ENCODE measurements around the gene SERTAD4.
A peak's percentile ranks its signal among the peaks of the same experiment; 100 is the strongest.
"Not testable (repeated sequence)": the region's sequence is repeated elsewhere in the genome, so short reads cannot be mapped to it uniquely, and the experiment has no call there.

SERTAD4 gene

GRCh38 chr1:210264496-210265380, 32.1 kb downstream of the SERTAD4 start:
- Mint-ChIP-seq H3K9me3 (no peaks in the 10 kb centered on the region), H3K36me3 (ENCODE audit: low read depth) (no peaks in the 10 kb centered on the region), H3K27ac (no peak overlapping the region), H3K27me3 (ENCODE audit: low read depth, poor library complexity) (peaks cover 12% of the 10 kb centered on the region), H3K4me3 (no peak overlapping the region), H3K4me1 (peaks cover 3% of the 10 kb centered on the region)
- DNase-seq, result no peak
- TF ChIP-seq CTCF (IDR thresholded peaks at IDR 0.05), result no peak

GRCh38 chr1:210265392-210265955, 32.9 kb downstream of the SERTAD4 start:
- DNase-seq; H3K4me3 Mint-ChIP-seq; H3K36me3 Mint-ChIP-seq (ENCODE audit: low read depth); H3K27ac Mint-ChIP-seq; H3K9me3 Mint-ChIP-seq; H3K4me1 Mint-ChIP-seq: not testable (repeated sequence)
- peaks cover 18% of the 10 kb centered on the region for H3K27me3 Mint-ChIP-seq (ENCODE audit: low read depth, poor library complexity)

GRCh38 chr1:210269981-210270380, 37.4 kb downstream of the SERTAD4 start:
- TF ChIP-seq CTCF (IDR thresholded peaks at IDR 0.05), result no peak
- no peak for DNase-seq
- Mint-ChIP-seq H3K27ac (no peak overlapping the region), H3K4me1 (peaks cover 13% of the 10 kb centered on the region), H3K36me3 (ENCODE audit: low read depth) (no peaks in the 10 kb centered on the region), H3K9me3 (no peaks in the 10 kb centered on the region), H3K27me3 (ENCODE audit: low read depth, poor library complexity) (peaks cover 32% of the 10 kb centered on the region), H3K4me3 (no peak overlapping the region)

- no peak overlapping the region for H3K27ac Mint-ChIP-seq
- H3K9me3 Mint-ChIP-seq, result peaks cover under 1% of the 10 kb centered on the region
- no peak for TF ChIP-seq CTCF (IDR thresholded peaks at IDR 0.05)
- no peak overlapping the region for H3K4me3 Mint-ChIP-seq
- H3K4me1 Mint-ChIP-seq, result peaks cover 13% of the 10 kb centered on the region
- peaks cover 35% of the 10 kb centered on the region for H3K27me3 Mint-ChIP-seq (ENCODE audit: low read depth, poor library complexity)
- no peaks in the 10 kb centered on the region for H3K36me3 Mint-ChIP-seq (ENCODE audit: low read depth)
- peak; percentile 20 for DNase-seq
Observed at GRCh38 chr1:210272666-210273065, 40.1 kb downstream of the SERTAD4 start.

- Mint-ChIP-seq H3K27me3 (ENCODE audit: low read depth, poor library complexity) (peaks cover 36% of the 10 kb centered on the region), H3K27ac (no peak overlapping the region), H3K36me3 (ENCODE audit: low read depth) (no peaks in the 10 kb centered on the region), H3K4me3 (no peak overlapping the region), H3K9me3 (peaks cover 42% of the 10 kb centered on the region), H3K4me1 (no peaks in the 10 kb centered on the region)
- TF ChIP-seq CTCF (IDR thresholded peaks at IDR 0.05), result no peak
- DNase-seq, result no peak
Observed at GRCh38 chr1:210280221-210280620, 47.6 kb downstream of the SERTAD4 start.

GRCh38 chr1:210288116-210288515, 55.5 kb downstream of the SERTAD4 start:
- Mint-ChIP-seq H3K4me1 (peaks cover 25% of the 10 kb centered on the region), H3K4me3 (no peak overlapping the region)
- TF ChIP-seq CTCF (IDR thresholded peaks at IDR 0.05), result no peak

More at GRCh38 chr1:210288116-210288515, 55.5 kb downstream of the SERTAD4 start:
- H3K36me3 Mint-ChIP-seq (ENCODE audit: low read depth), result no peaks in the 10 kb centered on the region
- no peak overlapping the region for H3K27ac Mint-ChIP-seq
- DNase-seq, result no peak
- peaks cover 71% of the 10 kb centered on the region for H3K27me3 Mint-ChIP-seq (ENCODE audit: low read depth, poor library complexity)
- no peaks in the 10 kb centered on the region for H3K9me3 Mint-ChIP-seq
